GM12891 (cell line): Measurements from ENCODE around the gene RANGAP1.

Source experiments
- DNase-seq: peaks from one replicate; pipeline ENCODE4 v3.0.0; 2011; ENCODE audit warnings: low spot score; ENCODE audit not compliant: insufficient read length
- FAIRE-seq: peaks from 2 replicates; lab custom pipeline; 2011; peaks lifted over from hg19 to GRCh38; lab: Jason Lieb, UNC
- PAX5 ChIP-seq: IDR thresholded peaks from 2 replicates; pipeline ENCODE4 v1.6.1; 2011; ENCODE audit warnings: low read length, moderate library complexity, mild to moderate bottlenecking; ENCODE audit not compliant: insufficient read depth, severe bottlenecking
- POLR2A ChIP-seq: IDR thresholded peaks from 2 replicates; pipeline ENCODE4 v1.6.1; 2011; ENCODE audit warnings: low read depth, low read length, control low read depth
- POLR2AphosphoS5 ChIP-seq: IDR thresholded peaks from 2 replicates; pipeline ENCODE4 v1.6.1; 2011; ENCODE audit warnings: low read depth, low read length, control low read depth
- POU2F2 ChIP-seq: IDR thresholded peaks from 2 replicates; pipeline ENCODE4 v1.6.1; 2011; ENCODE audit warnings: low read depth, mild to moderate bottlenecking, control low read depth, low read length, moderate library complexity
- SPI1 ChIP-seq: IDR thresholded peaks from 2 replicates; pipeline ENCODE4 v1.6.1; 2011; ENCODE audit warnings: low read depth, low read length, control low read depth
- TAF1 ChIP-seq: IDR thresholded peaks from 2 replicates; pipeline ENCODE4 v1.6.1; 2011; ENCODE audit warnings: low read depth, low read length, control low read depth

Gene RANGAP1

DNA sequence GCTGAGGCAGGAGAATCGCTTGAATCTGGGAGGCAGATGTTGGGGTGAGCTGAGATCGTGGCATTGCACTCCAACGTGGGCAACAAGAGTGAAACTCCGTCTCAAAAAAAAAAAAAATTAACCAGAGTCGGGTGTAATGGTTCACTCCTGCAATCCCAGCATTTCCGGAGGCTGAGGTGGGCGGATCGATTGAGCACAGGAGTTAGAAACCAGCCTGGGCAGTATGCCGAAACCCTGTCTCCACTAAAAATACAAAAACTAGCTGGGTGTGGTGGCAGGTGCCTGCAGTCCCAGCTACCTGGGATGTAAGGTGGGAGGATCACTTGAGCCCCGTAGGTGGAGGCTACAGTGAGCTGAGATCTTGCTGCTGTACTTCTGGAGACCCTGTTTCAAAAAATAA is 1.5 kb downstream of the RANGAP1 start:
- TF ChIP-seq POU2F2 (no peak), POLR2A (no peak), PAX5 (no peak), POLR2AphosphoS5 (no peak), TAF1 (no peak), SPI1 (no peak)
- FAIRE-seq: no peak
- DNase-seq: no peak

DNA sequence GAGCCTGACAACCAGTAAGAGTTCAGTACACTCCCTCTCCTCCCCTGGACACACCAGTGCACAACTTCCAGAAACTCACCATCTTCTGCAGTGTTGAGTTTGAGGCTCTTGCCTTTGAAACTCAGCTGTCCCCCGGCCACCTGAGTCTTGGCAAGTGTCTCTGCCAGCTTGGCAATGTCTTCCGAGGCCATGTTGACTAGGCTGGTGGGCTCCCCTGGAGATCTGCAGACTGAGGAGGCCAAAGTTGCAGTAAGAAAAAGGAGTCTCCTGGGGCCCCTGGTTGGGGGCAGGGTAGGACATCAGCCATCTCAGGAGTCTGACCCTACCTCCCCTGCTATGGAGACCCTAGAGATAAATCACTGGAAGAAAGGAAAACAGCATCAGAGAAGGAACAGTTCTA is 5.1 kb downstream of the RANGAP1 start:
- TF ChIP-seq POLR2AphosphoS5: no peak
- no peak for TF ChIP-seq POLR2A
- no peak for TF ChIP-seq PAX5
- no peak for TF ChIP-seq TAF1
- no peak for TF ChIP-seq POU2F2
- FAIRE-seq (no peak), DNase-seq (no peak)

DNA sequence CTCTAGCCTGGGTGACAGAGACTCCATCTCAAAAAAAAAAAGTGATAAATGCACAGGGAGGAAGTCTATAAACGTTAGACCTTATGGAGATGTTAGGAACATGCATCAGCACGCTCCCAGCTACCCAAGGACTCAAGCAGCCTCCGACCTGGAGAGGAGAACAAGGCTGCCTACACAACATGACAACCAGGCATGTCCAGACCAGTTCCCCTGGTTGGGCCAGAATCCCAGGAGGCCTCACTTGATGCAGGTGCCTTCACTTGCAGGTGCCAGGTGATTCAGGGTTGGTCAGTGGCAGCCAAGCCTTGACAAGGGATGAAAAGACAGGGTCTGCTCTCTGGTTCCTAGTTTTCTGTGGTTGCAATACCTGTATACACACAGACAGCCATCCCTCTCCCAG is 5.9 kb downstream of the RANGAP1 start:
- no peak for FAIRE-seq
- TF ChIP-seq PAX5 (no peak), POU2F2 (no peak), POLR2A (no peak), SPI1 (no peak), TAF1 (no peak), POLR2AphosphoS5 (no peak)
- DNase-seq: no peak

DNA sequence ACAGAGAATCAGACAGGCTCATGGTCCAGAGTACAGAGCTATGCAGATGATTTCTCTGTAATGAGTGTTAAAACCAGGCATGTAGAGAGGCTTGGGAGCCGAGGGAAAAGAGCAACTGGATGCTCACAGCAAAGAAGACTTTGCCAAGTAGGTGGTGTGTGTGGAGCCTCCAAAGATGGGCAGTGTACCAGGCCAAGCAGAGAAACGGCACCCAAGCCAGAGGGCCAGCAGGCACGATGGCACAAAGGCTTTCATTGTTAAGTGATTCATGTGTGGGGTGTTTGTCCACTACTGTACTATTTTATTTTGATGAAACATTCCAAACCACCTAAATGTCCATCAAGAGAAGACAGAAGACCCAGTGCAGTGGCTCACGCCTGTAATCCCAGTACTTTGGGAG is 11.1 kb downstream of the RANGAP1 start:
- TF ChIP-seq PAX5: no peak
- no peak for TF ChIP-seq POU2F2
- no peak for TF ChIP-seq TAF1
- TF ChIP-seq POLR2AphosphoS5: no peak
- TF ChIP-seq POLR2A: no peak
- no peak for FAIRE-seq
- DNase-seq: no peak

DNA sequence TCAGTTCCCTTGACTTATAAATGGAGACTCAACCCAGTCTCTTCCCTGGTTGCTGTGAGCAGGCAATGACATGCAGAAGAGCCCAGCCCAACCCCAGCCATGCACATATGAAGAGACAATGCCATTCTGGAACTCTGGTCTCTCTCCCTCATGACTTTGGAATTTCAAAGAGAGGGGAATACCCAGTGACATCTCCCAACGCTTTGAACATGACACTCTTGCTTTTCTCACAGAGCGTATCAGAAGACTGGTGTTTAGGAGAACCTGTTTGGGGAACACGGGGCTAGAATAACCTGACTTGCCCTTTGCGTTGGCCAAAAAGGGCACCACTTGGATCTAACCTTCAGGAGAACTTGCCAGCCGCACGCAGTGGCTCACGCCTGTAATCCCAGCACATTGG is 12.9 kb downstream of the RANGAP1 start:
- TF ChIP-seq PAX5 (no peak), POLR2A (no peak), SPI1 (no peak), TAF1 (no peak), POU2F2 (no peak), POLR2AphosphoS5 (no peak)
- DNase-seq: no peak
- no peak for FAIRE-seq

DNA sequence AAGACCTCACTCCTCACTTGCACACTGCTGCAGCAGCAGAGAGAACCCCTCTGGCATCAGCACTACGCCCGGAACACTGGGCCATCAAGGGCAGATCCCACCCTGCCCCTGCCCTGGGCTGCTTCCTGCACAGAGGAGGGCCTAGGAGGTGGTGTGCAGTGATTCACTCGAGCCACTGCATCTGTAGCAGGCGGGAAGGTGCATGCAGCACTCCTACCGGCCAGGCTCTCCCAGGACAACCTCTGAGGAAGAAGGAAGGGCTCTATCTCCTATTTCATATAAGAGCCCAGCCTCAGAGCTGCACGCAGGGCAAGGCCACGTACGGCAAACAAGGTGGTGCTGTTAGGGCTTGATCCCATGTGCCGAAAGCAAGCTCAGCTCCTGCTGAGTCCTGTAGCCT is 14.2 kb downstream of the RANGAP1 start:
- no peak for TF ChIP-seq PAX5
- no peak for TF ChIP-seq SPI1
- no peak for TF ChIP-seq POLR2AphosphoS5
- FAIRE-seq: no peak
- DNase-seq: no peak

DNA sequence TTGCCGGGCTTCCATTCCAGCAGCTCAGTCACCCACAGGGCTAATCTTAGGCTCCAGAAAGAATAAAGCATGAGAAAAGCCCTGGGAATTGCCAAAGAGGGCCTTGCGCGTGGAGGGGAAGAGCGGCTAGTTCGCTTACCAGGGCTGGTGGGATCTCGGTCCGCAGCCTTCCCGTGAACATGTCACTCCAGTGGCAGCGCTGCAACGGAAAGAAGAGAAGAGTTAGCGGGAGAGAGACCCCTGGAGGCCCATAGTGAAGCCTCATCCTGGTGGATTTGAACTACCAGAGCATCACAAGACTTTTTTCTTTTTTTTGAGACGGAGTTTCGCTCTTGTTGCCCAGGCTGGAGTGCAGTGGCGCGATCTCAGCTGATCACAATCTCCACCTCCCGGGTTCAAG is 18.0 kb downstream of the RANGAP1 start:
- TF ChIP-seq SPI1 (no peak), POLR2A (no peak), POLR2AphosphoS5 (no peak), POU2F2 (no peak), PAX5 (no peak), TAF1 (no peak)
- no peak for DNase-seq
- no peak for FAIRE-seq

DNA sequence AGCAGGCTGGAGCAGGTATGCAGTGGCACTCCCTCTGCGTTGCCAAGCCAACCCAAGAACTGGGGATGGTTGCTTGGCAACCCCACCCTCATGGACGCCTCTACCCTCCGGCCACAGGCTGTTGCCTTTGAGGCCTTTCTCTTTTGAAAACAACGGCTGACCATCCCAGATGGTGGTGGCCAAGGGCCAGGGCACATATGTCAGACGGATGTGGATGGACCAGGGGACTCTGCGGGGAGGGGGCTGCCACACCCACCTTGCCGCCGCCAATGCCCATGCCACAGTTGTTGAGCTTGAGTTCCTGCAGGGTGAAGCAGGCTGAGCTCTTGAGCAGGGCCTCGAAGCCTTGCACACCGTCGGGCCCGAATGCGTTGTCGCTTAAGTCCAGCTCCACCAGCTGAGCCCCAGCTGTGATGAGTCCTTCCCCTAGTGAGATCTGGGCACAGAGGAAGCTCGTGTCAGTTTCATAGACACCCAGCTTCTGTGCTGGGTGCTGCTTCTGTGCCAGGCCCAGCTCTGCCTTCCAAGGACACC is 21.5 kb downstream of the RANGAP1 start:
- FAIRE-seq (no peak), DNase-seq (no peak)
- no peak for TF ChIP-seq TAF1
- TF ChIP-seq POLR2AphosphoS5: no peak
- TF ChIP-seq SPI1: no peak
- no peak for TF ChIP-seq POLR2A
- no peak for TF ChIP-seq POU2F2
- TF ChIP-seq PAX5: no peak

DNA sequence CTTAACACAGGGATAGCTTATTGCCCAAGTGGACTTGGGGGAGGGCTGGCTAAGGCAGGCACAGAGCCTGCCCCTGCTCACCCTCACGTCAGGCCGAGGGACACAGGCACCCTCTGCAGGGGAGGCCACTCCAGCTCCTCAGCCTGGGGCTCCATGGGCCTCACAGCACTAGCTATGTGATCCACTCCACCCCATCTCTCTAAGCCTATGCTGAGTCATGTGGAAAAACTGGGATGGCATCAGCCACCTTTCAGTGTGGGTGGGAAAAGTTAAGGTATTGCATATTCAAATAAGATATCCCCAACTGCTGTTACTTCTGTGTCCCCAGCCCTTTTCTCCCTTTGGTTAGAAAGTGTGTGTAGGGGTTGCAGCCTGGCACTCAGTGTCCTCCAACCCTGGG is 22.3 kb downstream of the RANGAP1 start:
- FAIRE-seq (no peak), DNase-seq (no peak)
- no peak for TF ChIP-seq POLR2A
- TF ChIP-seq TAF1: no peak
- TF ChIP-seq SPI1: no peak
- TF ChIP-seq POU2F2: no peak
- TF ChIP-seq PAX5: no peak
- TF ChIP-seq POLR2AphosphoS5: no peak

DNA sequence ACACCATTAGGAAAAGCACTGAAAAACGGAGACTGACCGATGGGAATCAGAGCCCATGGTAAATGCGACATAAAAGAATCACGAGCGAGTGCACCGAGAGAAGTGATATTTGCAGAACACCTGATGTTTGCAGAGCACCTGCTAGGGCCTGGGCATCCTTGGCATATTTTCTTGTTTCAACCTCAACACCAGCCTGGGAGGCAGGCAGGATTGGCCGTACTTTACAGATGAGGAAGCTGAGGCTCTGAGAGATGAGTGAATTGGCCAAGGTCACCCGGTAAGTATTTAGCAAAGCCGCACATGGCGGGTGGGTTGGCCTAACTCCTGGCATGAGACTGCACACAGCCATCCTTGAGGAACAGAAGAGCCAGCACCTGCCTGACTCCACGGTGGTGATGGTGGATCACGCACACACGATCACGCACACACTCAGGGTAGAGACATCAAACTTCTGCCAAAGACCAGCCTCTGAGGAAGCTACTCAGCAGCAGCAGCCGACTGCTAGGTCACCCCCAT is 23.7 kb downstream of the RANGAP1 start:
- DNase-seq: no peak
- FAIRE-seq: no peak
- TF ChIP-seq PAX5 (no peak), TAF1 (no peak), POU2F2 (no peak), SPI1 (no peak), POLR2AphosphoS5 (no peak), POLR2A (no peak)

DNA sequence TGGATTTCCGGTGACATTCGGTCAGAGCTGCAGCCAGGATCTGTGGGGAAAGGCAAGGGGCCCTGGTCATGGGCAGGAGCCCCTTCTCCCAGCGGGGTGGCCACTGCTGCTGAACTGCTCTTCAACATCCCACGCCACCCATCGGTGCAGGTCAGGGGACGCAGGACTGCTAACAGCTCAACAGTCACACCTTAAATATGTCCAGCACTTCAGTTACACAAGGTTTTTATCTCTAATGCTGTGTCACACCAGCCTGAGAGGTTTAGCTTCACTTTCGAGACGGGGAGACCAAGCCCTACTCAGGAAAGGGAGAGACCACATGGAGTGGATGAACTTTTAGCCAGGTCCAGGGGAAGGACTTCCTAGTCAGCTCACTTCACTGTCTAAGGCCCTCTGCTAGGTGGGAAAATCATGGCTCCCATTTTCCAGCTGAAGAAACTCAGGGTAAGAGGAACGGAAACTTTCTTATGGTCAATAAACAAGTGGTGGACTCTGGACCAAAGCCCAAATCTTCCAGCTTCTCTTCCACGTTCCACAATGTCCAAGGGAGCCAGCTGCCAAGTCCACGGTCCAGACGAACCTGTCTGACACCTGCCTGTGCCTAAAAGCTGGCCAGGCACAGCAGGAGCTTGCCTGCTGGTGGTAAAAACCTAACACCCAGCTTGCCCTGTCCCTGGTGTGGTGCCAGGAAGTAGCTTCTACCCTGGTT is 24.3 kb downstream of the RANGAP1 start:
- TF ChIP-seq POLR2A (no peak), SPI1 (no peak), TAF1 (no peak), PAX5 (no peak), POLR2AphosphoS5 (no peak), POU2F2 (no peak)
- DNase-seq (no peak), FAIRE-seq (no peak)
